GM12878 (cell line): ENCODE results near the gene DUSP14. TPM values are rescaled to one million over a fixed set of nuclear protein-coding genes. Genes with fewer than 3 reads are reported as not detected.

Experiments used
- ATAC-seq: fragments of 200-7000 bp; cut with Tn5 transposase; 3 replicates; pipeline ENCODE4 v1.9.1; 2020; ENCODE audit warnings: mild to moderate bottlenecking, moderate library complexity
- BruUV-seq: library from RNA; stranded (reverse); fragments of 400-500 nt; replicated peaks from 2 replicates; lab custom pipeline; 2021; lab: Mats Ljungman, UMichigan
- CTCF ChIA-PET: fragments of 300-600 bp; sonication (Branson Sonifier 250); formaldehyde crosslinking; extraction: SDS; loops from one replicate; lab custom pipeline; 2021; ENCODE audit warnings: inconsistent platforms; lab: Yijun Ruan, JAX
- POLR2A ChIA-PET: fragments of 350-600 bp; formaldehyde crosslinking; extraction: SDS; loops from one replicate; lab custom pipeline; 2021; ENCODE audit warnings: inconsistent platforms; lab: Charles Lee
- RAD21 ChIA-PET: fragments of 300-600 bp; sonication (Branson Sonifier 250); formaldehyde crosslinking; loops from one replicate; lab custom pipeline; 2023; ENCODE audit warnings: antibody characterized with exemption; ENCODE audit not compliant: unreplicated experiment; lab: Charles Lee
- SMC1A ChIA-PET: fragments of 300-600 bp; sonication (Branson Sonifier 250); formaldehyde crosslinking; loops from one replicate; lab custom pipeline; 2023; ENCODE audit not compliant: unreplicated experiment, uncharacterized antibody; lab: Charles Lee
- DNase-seq: peaks from one replicate; pipeline ENCODE4 v3.0.0-alpha.2; 2011; ENCODE audit warnings: low read depth, low spot score
- FAIRE-seq: peaks from 3 replicates; lab custom pipeline; 2011; peaks lifted over from hg19 to GRCh38; lab: Jason Lieb, UNC
- H2AFZ ChIP-seq: 2 replicates; pipeline ENCODE4 v1.6.0; 2011; ENCODE audit warnings: low read depth, low read length, control low read depth; ENCODE audit not compliant: control insufficient read depth
- H3K27ac ChIP-seq: 2 replicates; pipeline ENCODE4 v1.5.1; 2011; ENCODE audit warnings: control low read depth; ENCODE audit not compliant: control insufficient read depth, insufficient read depth
- H3K27me3 ChIP-seq, 2 experiments: replicated peaks in 1 of 2; 2 replicates each; pipeline versions ENCODE4 v1.6.0 to v1.6.1; 2011; ENCODE audit warnings: low read length in 1 of 2; ENCODE audit not compliant: control insufficient read depth in 2 of 2, insufficient read depth in 2 of 2
- H3K36me3 ChIP-seq, 2 experiments: 2 replicates each; pipeline ENCODE4 v1.5.1; 2011; ENCODE audit warnings: low read length in 1 of 2; ENCODE audit not compliant: control insufficient read depth in 2 of 2, insufficient read depth in 2 of 2
- H3K4me1 ChIP-seq: 2 replicates; pipeline ENCODE4 v1.6.1; 2011; ENCODE audit warnings: mild to moderate bottlenecking, low read length, moderate library complexity, mixed read lengths; ENCODE audit not compliant: control insufficient read depth, insufficient read depth
- H3K4me2 ChIP-seq: 2 replicates; pipeline ENCODE4 v1.6.0; 2011; ENCODE audit warnings: control low read depth; ENCODE audit not compliant: control insufficient read depth, insufficient read depth
- H3K4me3 ChIP-seq: fragments of 200-600 bp; sonication (generic); 2 replicates; pipeline ENCODE4 v1.5.1; 2016
- H3K79me2 ChIP-seq: 2 replicates; pipeline ENCODE4 v1.6.0; 2011; ENCODE audit warnings: low read length; ENCODE audit not compliant: control insufficient read depth, insufficient read depth
- H3K9ac ChIP-seq: 2 replicates; pipeline ENCODE4 v1.8.0; 2011; ENCODE audit warnings: low read length, control low read depth, mixed read lengths; ENCODE audit not compliant: control insufficient read depth, insufficient read depth
- H3K9me3 ChIP-seq: replicated peaks from 3 replicates; pipeline ENCODE4 v1.5.1; 2011; ENCODE audit warnings: mild to moderate bottlenecking, low read length; ENCODE audit not compliant: control insufficient read depth, insufficient read depth
- H4K20me1 ChIP-seq: 2 replicates; pipeline ENCODE4 v1.6.0; 2011; ENCODE audit not compliant: control insufficient read depth, insufficient read depth
- BCL11A ChIP-seq: IDR thresholded peaks from 2 replicates; pipeline ENCODE4 v1.6.1; 2011; ENCODE audit warnings: low read depth, low read length
- SRF ChIP-seq, 2 experiments: IDR thresholded peaks; 2 replicates each; pipeline ENCODE4 v1.6.1; 2011; ENCODE audit warnings: low read depth in 2 of 2, low read length in 2 of 2, mild to moderate bottlenecking in 1 of 2, moderate library complexity in 1 of 2
- WGBS: methylation state at CpG from one replicate; pipeline ENCODE4 v1.1.6; 2016; ENCODE audit warnings: low lambda C conversion rate; ENCODE audit not compliant: insufficient replicate concordance, insufficient coverage; ENCODE audit errors: missing lambda C conversion rate; 5-methylcytosine and 5-hydroxymethylcytosine counted together
- in situ Hi-C: fragments of 300-500 bp; cut with MboI; formaldehyde crosslinking; loops from 9 replicates; pipeline ENCODE4 v1.14.3; 2018; ENCODE audit warnings: mixed read lengths
- intact Hi-C: fragments of 100-400 bp; cut with micrococcal nuclease; formaldehyde crosslinking; loops from one replicate; pipeline ENCODE4 v1.14.2; 2022; ENCODE audit not compliant: unreplicated experiment
- polyA plus RNA-seq, 11 experiments: library from polyadenylated mRNA; depleted of rRNA in 4 of 11; unstranded in 6 of 11; stranded (reverse) in 5 of 11; fragments of >200 nt; fragmentation: Nextera tagmentation in 4 of 11; fragmentation: Illumina TruSeq in 1 of 11; extraction: Ambion mirVana in 4 of 11; extraction: Trizol in 1 of 11; gene quantifications; 1 replicate in 1 of 11; 2 replicates in 10 of 11; pipeline versions ENCODE4 v1.2.1 to v1.2.3, GENCODE V29; 2011 to 2016; ENCODE audit warnings: inconsistent platforms in 2 of 11, missing spikeins in 2 of 11, low read depth in 1 of 11
- total RNA-seq, 4 experiments: library from RNA; depleted of rRNA in 3 of 4; stranded (reverse); fragments of >200 nt in 3 of 4; fragmentation: Illumina TruSeq in 1 of 4; extraction: Trizol in 1 of 4; gene quantifications; 2 replicates each; pipeline versions ENCODE4 v1.2.1 to v1.2.3, GENCODE V29; 2013 to 2021
- TF ChIP-seq, protein P1 (sequence below): fragments of 450-650 bp; IDR thresholded peaks from 2 replicates; pipeline ENCODE4 v1.6.1; 2017; ENCODE audit warnings: low read depth, mild to moderate bottlenecking, moderate library complexity

DUSP14 gene
- total and polyA plus RNA-seq, 10 of the 15 experiments (the other 5 are each of a cell fraction or from before 2014, with no cell fraction given) = 14.5 to 36.5 (median 24.4) TPM

DNA sequence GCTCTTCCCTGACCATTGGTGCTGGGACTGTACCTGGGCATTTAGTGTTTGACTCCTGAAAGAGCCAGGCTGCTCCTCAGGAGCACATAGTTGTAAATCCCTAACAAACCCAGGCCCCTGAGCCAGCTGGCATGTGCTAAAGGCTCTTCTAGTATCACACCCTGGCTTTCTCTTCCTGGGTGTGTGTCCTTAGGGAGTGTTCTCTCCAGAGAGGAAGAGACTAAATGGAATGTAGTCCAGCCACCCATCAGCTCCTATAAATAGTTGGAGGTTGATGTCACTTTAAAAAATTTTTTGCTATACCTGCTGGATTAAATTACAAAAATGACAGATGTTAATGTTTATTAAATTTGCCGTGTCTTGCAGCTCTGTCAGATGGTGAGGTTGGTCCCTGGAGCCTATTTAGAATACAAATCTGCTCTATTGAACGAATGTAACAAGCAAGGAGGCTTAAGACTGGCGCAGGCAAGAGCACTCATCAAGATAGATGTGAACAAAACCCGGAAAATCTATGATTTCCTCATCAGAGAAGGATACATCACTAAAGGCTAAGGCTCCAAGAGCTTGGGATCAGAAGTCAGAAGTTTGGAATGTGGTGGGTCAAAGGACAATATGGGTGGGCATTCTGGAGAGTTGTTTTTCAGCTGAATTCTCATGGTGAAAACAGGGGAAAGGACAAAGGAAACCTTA lies 13.1 kb upstream of the DUSP14 start:
- 96% methylated on average over 4 of the region's 4 CpGs for WGBS
- H3K4me2 ChIP-seq = no peak overlapping the region
- peaks cover 10 to 24% of the 10 kb centered on the region in 2 experiments; a peak in 3 of 4 replicates for H3K36me3 ChIP-seq

More for the DNA sequence above, 13.1 kb upstream of the DUSP14 start:
- H4K20me1 ChIP-seq = no peaks in the 10 kb centered on the region
- SMC1A ChIA-PET = interaction anchor here (0.6 to 1.0 kb wide), 3 partner anchors 26 to 68 kb away, joined by 3 to 4 read pairs (median 3); no protein-coding TSS in a partner anchor
- TF ChIP-seq SRF (IDR thresholded peaks at IDR 0.05; ENCODE audit: low read depth in 2 of 2, low read length in 2 of 2) (no peak), BCL11A (no peak)
- TF ChIP-seq, protein P1, sequence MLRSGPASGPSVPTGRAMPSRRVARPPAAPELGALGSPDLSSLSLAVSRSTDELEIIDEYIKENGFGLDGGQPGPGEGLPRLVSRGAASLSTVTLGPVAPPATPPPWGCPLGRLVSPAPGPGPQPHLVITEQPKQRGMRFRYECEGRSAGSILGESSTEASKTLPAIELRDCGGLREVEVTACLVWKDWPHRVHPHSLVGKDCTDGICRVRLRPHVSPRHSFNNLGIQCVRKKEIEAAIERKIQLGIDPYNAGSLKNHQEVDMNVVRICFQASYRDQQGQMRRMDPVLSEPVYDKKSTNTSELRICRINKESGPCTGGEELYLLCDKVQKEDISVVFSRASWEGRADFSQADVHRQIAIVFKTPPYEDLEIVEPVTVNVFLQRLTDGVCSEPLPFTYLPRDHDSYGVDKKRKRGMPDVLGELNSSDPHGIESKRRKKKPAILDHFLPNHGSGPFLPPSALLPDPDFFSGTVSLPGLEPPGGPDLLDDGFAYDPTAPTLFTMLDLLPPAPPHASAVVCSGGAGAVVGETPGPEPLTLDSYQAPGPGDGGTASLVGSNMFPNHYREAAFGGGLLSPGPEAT = no peak
- intact Hi-C loops = no loop called here
- no peak overlapping the region for H3K27ac ChIP-seq
- no peak overlapping the region for H3K9ac ChIP-seq
- no peak overlapping the region for H3K4me3 ChIP-seq
- BruUV-seq = no TSS peak
- in situ Hi-C loops = no loop called here
- H3K4me1 ChIP-seq = no peaks in the 10 kb centered on the region
- no peak overlapping the region for H2AFZ ChIP-seq
- RAD21 ChIA-PET = interaction anchor here (1.1 kb wide), 1 partner anchor 103 kb away, joined by 3 read pairs; no protein-coding TSS in a partner anchor
- CTCF ChIA-PET = interaction anchor here (0.8 to 1.4 kb wide), 2 partner anchors 15 to 100 kb away, joined by 3 to 4 read pairs; no protein-coding TSS in a partner anchor
- POLR2A ChIA-PET = interaction anchor here (0.5 to 1.7 kb wide), 3 partner anchors 12 to 59 kb away, joined by 3 to 5 read pairs (median 3); no protein-coding TSS in a partner anchor
- H3K27me3 ChIP-seq = no peaks in the 10 kb centered on the region
- H3K79me2 ChIP-seq = no peaks in the 10 kb centered on the region
- DNase-seq (no peak), ATAC-seq (no peak), FAIRE-seq (no peak)
- no peaks in the 10 kb centered on the region for H3K9me3 ChIP-seq
